Camera-type eye (tissue), 1 donor: ENCODE results near the gene SPNS3. TPM values are rescaled to one million over a fixed set of nuclear protein-coding genes. Genes with fewer than 3 reads are reported as not detected.

Source experiments
- total RNA-seq: library from RNA; depleted of rRNA; stranded (reverse); fragments of >200 nt; gene quantifications from one replicate; pipeline ENCODE4 v1.2.3, GENCODE V29; 2014

SPNS3 gene, protein sequence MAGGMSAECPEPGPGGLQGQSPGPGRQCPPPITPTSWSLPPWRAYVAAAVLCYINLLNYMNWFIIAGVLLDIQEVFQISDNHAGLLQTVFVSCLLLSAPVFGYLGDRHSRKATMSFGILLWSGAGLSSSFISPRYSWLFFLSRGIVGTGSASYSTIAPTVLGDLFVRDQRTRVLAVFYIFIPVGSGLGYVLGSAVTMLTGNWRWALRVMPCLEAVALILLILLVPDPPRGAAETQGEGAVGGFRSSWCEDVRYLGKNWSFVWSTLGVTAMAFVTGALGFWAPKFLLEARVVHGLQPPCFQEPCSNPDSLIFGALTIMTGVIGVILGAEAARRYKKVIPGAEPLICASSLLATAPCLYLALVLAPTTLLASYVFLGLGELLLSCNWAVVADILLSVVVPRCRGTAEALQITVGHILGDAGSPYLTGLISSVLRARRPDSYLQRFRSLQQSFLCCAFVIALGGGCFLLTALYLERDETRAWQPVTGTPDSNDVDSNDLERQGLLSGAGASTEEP
- 0.49 TPM for total RNA-seq

DNA sequence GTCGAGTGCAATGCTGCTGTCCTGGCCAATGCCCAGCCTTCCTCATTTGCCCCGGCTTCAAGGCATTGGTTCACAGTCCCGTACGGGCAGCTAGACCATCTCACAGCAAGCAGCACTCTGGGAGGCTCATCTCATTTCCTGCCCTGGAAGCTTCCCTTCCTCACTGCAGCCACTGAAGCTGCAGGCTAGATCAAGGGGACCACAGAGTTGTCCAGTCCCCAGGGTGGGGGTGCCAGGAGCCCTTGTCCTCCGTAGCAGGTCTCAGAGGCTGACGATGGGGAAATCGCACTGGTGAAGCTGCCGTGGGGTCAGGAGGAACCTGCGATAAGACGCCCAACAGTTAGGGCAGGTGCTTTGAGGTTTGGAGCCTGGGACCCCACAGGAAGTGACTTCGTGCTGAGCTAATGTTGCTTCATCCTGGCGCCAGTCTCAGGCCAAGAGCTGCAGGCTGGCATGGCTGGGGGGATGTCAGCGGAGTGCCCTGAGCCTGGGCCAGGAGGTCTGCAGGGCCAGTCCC lies at the start of gene SPNS3:
SPNS3 (plus strand) TSS at position 426 of the 517 bp plus-strand sequence; CDS start at position 454, 28 bp downstream.

DNA sequence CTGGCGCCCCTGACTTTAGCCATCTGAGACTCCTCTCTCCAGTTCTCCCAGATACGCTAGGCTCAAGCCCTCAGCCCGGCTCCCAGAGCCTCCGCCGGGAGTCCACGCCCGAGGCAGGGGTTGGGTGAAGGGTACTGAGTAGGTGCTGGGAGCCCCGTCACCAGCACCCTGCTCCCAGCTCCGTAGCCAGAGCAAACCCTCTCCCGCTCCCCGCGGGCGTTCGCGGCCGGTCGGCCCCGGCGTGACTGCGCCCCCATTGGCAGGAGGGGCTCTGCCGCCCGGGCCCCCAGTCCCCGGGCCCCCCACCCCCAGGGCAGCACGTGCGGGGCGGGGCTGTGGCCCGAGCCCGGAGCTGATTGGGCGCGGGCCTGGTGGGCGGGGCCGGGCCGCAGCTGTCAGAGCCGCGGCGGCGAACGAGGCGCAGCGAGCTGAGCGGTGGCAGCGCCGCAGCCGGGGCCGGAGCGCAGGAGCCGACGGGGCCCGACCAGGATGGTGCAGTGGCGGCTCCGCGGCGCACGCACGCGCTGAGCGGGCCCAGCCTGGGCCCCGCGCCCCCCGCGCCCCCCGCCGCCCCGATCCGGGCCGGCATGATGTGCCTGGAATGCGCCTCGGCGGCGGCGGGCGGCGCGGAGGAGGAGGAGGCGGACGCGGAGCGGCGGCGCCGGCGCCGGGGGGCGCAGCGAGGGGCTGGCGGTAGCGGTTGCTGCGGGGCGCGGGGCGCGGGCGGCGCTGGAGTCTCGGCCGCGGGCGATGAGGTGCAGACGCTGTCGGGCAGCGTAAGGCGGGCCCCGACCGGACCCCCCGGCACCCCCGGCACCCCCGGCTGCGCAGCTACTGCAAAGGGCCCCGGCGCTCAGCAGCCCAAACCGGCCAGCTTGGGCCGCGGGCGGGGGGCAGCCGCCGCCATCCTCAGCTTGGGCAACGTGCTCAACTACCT lies 65.0 kb downstream of the SPNS3 start, which contains the start of gene SPNS2:
SPNS2 (plus strand) TSS at position 421 of the 937 bp plus-strand sequence; CDS start at position 588, 167 bp downstream.

Other genes with a start within 250 kb of the SPNS3 start
- 67.3 TPM for gene ANKFY1, start 170.0 kb upstream of the SPNS3 start, total RNA-seq
- 51.8 TPM for gene UBE2G1, start 67.3 kb upstream of the SPNS3 start, total RNA-seq
- 22.5 TPM for gene SPNS2, start 64.9 kb downstream of the SPNS3 start, total RNA-seq
- gene MYBBP1A, start 121.4 kb downstream of the SPNS3 start, total RNA-seq: 34.9 TPM
- gene GGT6, start 126.6 kb downstream of the SPNS3 start, total RNA-seq: 6.9 TPM
- 17.4 TPM for gene SMTNL2, start 150.6 kb downstream of the SPNS3 start, total RNA-seq
- 2.9 TPM for gene ALOX15, start 207.7 kb downstream of the SPNS3 start, total RNA-seq